Smooth muscle cell of the brain vasculature (primary cell): ENCODE data around the gene SLC12A7.
"Not testable (repeated sequence)": the region's sequence is repeated elsewhere in the genome, so short reads cannot be mapped to it uniquely, and the experiment has no call there.

Experiments
- DNase-seq: peaks from one replicate; pipeline ENCODE4 v3.0.0-alpha.2; 2012; ENCODE audit warnings: low read depth, low spot score

Gene SLC12A7

DNA sequence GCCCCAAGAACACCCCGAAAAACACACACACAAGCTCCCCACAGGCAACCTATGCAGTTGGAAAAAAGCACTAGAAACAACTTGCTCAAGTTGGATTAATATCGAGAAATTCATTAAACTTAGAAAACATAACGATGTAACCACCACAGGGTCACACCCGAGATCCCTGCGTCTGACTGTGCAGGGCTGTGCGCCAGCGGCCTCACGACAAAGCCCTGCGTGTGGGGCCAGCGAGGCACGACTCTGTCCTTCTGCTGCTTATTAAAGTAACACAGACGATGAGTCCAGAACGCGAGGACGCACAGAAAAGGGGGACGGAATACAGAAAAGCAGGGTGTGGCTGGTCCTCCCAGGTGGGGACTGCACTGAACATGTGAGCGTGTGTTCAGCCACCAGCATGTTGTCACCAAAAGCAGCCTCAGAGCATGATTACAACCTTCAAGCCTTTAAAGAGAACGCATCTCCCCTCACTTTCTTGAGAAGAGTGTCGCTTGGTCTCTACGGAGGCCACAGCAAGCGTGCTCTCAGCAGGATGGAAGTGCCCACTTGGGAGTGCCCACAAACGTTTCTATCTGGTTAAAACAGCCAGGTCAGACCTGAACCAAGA lies 14.4 kb downstream of the SLC12A7 start:
- DNase-seq = no peak

DNA sequence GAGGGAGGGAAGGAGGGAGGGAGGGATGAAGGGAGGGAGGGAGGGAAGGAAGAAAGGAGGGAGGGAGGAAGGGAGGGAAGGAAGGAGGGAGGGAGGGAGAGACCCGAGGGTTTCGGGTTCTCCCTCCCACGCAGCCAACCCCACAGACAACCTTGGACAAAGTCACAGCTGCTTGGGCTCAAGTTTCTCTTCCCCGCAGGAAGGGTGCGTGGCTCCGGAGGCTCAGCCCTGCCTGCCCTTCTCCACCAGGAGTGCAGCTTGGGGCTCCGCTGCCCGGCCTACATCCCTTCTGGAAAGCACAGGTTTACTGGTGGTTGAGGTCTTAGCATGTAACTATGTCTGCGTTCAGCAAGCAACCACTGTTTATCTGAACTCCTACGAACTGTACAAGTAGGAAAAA lies 15.0 kb downstream of the SLC12A7 start:
- no peak for DNase-seq

DNA sequence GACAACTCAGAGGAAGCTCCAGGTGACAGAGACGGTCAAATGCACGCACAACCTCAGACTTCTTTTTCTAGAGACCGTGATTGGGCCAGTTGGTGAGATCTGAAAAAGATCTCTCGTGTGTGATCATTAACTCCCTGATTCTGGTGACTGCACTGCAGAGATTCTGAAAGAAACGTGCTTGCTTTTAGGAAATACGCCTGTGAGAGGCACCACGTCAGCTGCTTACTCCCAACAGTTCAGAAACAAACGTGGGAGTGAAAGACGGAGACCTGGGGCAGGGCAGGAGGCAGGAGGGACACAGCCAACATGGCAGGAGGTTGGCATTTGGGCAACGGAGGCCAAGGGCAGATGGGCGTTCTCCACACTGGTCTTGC lies 15.9 kb downstream of the SLC12A7 start:
- no peak for DNase-seq

GRCh38 chr5:1095302-1095989 lies 16.4 kb downstream of the SLC12A7 start:
- no peak for DNase-seq

- DNase-seq = no peak
Measured at GRCh38 chr5:1094670-1095190, 17.1 kb downstream of the SLC12A7 start.

GRCh38 chr5:1093361-1093760 lies 18.5 kb downstream of the SLC12A7 start:
- DNase-seq = no peak

DNA sequence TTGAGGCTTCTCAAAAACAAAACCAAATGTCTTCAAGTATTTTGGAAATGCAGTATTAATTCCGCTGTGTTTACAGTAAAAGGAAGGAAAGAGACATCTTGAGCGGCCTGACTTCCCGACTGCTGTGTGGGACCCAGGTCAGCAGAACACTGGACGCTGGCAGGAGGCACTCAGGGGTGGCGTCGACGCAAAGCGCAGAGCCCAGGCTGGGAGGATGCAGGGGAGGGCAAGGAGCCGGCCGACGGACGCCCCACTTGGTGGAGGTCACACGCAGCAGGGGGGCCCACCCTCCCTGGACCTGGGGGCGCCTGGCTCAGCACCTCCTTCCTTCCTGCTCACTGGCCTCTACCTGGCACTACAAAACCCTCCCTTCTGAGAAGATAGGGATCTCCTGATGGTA lies 19.7 kb downstream of the SLC12A7 start:
- no peak for DNase-seq

- no peak for DNase-seq
Measured at GRCh38 chr5:1091632-1092031, 20.2 kb downstream of the SLC12A7 start.

- no peak for DNase-seq
Measured at GRCh38 chr5:1090538-1090937, 21.3 kb downstream of the SLC12A7 start.

GRCh38 chr5:1089621-1090040 lies 22.2 kb downstream of the SLC12A7 start:
- DNase-seq = no peak

- no peak for DNase-seq
Measured at GRCh38 chr5:1089146-1089545, 22.7 kb downstream of the SLC12A7 start.

DNA sequence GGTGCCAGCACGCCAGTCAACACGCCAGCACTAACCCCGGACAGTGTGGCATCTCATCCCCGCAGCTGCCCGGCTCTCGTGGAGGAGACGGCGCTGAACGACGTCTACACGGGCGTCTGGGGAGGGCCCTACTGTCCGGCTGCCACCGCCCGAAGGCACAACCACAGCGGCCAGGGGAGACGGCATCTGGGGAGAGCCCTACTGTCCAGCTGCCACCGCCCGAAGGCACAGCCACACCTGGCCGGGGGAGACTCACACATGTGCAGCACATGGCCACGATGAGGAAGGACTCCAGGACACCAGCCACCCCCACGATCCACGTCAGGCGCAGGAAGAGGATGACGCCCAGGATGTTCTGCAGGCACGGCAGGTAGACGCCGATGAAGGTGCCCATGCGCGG lies 23.1 kb downstream of the SLC12A7 start:
- DNase-seq = no peak

DNA sequence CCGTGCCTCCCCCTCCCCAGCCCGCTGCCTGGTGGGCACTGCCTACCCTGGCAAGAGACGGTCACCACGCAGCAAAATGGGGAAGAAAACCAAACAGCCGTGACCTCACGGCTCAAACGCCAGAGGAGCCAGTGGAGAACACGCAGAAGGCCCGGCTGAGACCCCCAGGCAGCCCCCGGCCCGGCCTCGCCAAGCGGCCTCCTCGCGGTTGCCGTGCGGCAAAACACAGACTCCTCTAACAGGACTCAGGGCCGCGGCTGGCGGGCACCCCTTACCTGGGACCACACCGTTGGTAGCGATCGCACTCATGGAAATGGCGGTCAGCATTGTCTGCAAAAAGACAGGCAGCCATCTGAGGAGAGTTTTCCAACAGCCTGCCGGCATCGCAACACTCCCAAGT lies 23.8 kb downstream of the SLC12A7 start:
- DNase-seq = no peak

DNA sequence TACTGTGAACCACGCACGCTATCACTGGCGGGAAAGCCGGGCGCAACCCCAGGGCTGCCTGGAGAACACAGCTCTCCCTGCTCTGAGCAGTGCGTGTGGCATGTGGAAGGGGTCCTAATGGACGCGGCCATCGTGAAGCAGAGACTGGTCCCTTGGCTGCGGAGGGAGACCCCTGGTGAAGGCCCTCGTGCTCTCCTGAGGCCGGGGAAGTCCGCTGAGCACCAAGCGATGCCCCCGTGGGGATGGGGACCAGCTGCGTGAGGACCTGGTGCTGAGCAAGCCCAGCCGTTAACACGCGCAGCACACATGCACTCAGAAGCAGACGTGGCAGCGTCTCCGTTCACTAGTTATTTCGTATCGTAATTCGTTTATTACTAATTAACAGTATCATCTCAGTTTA lies 24.4 kb downstream of the SLC12A7 start:
- no peak for DNase-seq

DNA sequence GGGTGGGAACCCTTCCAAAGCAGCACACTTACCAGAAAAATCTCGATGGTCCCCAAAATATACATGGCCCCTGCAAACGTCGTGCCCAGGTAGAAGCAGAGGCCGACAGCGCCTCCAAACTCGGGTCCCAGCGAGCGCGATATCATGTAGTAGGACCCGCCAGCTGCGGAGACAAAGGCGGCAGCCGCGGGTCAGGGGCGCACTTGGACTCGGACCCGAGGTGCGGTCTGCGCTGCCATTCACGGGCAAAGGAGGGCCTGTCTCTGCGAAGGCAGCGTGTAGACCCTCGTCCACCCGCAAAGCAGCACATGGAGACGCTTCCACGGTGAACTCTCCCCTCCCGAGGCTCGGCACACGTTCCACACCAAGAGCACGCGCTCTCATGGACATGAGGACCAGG lies 25.0 kb downstream of the SLC12A7 start:
- DNase-seq = no peak

GRCh38 chr5:1086137-1086536 lies 25.7 kb downstream of the SLC12A7 start:
- no peak for DNase-seq

DNA sequence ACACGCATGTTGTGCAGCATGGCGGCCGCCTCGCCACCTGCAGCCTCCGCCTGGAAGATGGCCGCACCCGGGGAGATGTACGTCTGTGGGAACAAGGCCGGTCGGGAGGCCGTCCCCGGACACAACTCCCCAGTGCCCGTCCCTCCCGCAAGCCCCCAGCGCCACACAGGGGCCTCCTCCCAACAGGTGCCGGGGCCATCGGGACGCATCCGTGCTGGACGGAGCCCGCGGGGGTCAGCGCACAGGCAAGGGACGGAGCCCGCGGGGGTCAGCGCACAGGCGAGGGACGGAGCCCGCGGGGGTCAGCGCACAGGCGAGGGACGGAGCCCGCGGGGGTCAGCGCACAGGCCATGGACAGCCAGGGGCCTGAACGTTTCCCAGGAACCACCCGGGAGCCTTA lies 26.5 kb downstream of the SLC12A7 start:
- DNase-seq = no peak

- DNase-seq = no peak
Measured at GRCh38 chr5:1083823-1084605, 27.8 kb downstream of the SLC12A7 start.

DNA sequence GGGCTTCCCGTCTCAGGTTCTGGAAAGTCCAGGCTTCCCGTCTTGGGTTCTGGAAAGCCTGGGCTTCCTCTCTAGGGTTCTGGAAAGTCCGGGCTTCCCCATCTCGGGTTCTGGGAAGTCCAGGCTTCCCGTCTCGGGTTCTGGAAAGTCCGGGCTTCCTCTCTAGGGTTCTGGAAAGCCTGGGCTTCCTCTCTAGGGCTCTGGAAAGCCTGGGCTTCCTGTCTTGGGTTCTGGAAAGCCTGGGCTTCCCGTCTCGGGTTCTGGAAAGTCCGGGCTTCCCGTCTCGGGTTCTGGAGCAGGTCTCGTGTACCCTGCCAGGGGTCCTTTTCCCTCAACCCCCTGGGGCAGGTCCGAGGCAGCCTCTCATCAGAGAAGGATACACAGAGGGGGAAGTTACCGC lies 28.8 kb downstream of the SLC12A7 start:
- not testable (repeated sequence) for DNase-seq

- DNase-seq = no peak
Measured at GRCh38 chr5:1081519-1081918, 30.3 kb downstream of the SLC12A7 start.

GRCh38 chr5:1080432-1080831 lies 31.4 kb downstream of the SLC12A7 start:
- DNase-seq = no peak

- no peak for DNase-seq
Measured at GRCh38 chr5:1079961-1080360, 31.9 kb downstream of the SLC12A7 start.

GRCh38 chr5:1079486-1079885 lies 32.4 kb downstream of the SLC12A7 start:
- DNase-seq = no peak
